GM18520 (cell line): ENCODE measurements around the gene FAAP20.

Experiments used
- ATAC-seq: cut with Tn5 transposase; IDR thresholded peaks from one replicate; pipeline ENCODE4 v1.9.1; 2021; ENCODE audit not compliant: unreplicated experiment

The FAAP20 gene

GRCh38 chr1:2230781-2231531, 36.4 kb upstream of the FAAP20 start:
- no peak for ATAC-seq

DNA sequence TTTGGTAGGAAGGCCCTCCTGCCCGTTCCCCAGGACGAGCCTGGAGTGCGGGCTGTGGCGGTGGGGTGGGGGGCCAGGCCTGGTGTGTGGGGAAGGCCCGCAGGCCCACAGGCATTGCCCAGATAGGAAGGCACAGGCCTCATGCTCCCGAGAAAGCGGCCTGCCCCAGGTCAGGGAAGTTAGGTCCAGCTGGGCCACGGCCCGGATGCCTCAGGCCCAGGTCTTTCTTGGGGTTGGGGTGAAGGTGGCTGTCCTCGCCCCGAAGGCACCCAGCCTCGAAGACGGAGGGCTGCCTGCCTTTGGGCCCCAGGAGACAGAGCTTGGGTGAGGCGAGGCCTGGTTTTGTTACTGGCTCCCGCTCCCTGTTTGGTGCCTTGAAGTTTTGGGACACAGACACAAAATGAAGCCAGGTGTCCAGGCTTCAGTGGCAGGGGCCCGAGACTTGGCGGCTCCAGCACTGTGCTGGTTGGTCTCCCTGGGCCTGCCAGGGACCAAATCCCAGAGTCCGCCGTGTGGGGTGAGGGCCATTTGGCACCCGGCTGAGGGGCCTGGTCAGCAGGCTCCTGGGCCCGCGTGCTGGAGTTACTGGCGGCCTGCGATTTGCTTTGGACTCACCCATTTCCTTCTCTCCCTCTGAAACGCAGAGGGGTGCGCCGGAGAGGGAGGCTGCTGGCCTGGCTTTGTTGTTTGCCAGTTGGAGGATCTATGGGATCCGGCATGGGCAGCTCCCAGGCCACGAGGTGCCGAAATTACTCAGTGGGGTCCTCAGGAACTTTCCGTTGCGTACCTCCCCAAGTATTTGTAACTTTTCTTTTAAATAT, 35.5 kb upstream of the FAAP20 start:
- ATAC-seq, result no peak

- ATAC-seq, result no peak
Measured at GRCh38 chr1:2229037-2229864, 34.7 kb upstream of the FAAP20 start.

GRCh38 chr1:2228694-2229036, 34.1 kb upstream of the FAAP20 start:
- no peak for ATAC-seq

- ATAC-seq, result no peak
Measured at GRCh38 chr1:2228157-2228594, 33.6 kb upstream of the FAAP20 start, which contains the start of gene SKI. TSS of gene SKI (plus strand) at chr1:2228319. CDS start at chr1:2228767, 448 bp downstream.

GRCh38 chr1:2227346-2228156, 33.0 kb upstream of the FAAP20 start:
- peak; percentile 85 for ATAC-seq

- peak; percentile 1 for ATAC-seq
Measured at GRCh38 chr1:2226525-2227345, 32.2 kb upstream of the FAAP20 start.

- ATAC-seq, result no peak
Measured at GRCh38 chr1:2224631-2225428, 30.3 kb upstream of the FAAP20 start.

DNA sequence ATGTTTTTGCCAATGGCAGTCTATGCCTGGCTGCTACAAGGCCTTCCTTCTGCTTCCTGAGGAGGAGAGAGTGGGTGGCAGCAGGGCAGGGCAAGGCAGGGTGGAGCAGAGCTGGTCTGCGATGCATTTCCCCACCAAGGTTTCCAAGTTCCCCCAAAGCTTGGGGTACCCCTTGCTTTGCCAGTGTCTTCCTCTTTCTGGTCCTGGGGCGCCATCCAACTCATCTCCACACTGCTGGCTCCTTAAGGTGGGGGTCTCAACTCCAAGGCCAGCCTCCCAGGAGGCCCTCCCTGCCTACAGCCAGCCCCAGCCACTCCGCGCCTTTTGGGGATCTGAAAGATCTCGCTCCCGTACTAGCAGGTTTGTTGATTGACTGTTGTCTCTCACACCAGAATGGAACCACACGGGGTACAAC, 29.6 kb upstream of the FAAP20 start:
- ATAC-seq, result no peak

DNA sequence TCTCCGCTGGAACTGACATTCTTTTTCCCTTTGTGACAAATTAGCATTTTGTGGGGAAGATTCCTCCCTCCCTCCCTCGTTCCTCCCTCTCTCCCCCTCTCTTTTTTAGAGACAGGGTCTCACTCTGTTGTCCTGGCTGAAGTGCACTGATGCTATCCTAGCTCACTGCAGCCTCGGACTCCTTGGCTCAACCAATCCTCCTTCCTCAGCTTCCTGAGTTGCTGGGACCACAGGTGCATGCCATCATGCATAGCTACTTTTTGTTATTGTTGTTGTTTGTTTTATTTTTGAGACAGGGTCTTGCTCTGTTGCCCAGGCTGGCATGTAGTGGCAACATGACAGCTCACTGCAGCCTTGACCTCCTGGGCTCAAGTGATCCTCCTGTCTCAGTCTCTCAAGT, 26.7 kb upstream of the FAAP20 start:
- no peak for ATAC-seq

DNA sequence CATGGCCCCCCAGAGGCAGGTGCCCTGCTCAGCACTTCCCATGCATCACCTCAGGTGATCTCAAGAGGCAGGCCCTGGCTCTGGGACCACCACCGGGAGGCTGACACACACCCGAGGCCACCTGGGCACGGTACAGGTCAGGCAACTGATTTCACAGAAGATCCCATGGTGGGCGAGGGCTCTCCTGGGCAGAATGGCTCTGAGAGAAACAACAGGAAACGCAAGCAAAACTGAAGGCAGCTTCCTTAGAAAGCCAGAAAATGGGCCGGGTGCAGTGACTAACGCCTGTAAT, 22.1 kb upstream of the FAAP20 start:
- ATAC-seq, result no peak

DNA sequence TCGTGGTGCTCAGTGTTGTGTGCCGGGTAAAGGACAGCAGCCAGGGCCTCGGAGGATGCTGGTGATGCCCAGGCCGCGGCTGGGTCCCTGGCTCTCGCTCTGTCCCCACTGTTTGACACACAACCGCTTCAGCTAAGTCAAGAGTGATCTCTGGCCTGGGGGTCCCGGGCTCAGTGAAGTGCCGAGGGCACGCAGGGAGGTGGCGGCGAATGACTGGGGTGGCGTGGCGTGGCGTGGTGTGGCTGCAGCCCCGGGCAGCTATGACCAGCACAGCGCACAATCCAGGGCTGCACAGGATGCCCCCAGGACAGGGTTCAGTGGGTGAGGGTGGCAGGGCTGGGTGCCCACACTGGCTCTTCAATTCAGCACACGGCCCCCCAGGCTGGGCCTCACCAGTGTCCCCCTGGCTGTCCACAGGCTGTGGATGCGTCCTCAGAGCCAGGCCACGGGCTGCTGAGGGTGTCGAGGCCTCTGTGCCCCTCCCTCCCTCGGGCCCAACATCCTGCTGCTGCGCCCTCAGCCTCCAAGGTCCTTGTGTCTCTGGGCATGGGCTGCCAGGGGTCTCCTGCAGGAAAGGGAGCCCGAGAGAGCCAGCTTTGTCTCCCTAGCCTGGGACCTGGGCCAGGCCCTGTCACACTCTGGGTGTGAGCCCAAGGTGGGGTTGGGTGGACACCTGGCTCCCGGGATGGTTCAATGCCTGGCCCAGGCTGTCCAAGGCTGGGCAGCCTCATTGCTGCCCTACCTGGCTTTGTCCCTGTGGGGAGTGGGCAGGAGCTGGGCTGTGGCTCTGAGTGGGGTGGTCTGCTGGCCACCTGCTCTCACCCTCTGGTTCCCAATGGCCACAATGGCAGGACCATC, 21.6 kb upstream of the FAAP20 start:
- no peak for ATAC-seq

DNA sequence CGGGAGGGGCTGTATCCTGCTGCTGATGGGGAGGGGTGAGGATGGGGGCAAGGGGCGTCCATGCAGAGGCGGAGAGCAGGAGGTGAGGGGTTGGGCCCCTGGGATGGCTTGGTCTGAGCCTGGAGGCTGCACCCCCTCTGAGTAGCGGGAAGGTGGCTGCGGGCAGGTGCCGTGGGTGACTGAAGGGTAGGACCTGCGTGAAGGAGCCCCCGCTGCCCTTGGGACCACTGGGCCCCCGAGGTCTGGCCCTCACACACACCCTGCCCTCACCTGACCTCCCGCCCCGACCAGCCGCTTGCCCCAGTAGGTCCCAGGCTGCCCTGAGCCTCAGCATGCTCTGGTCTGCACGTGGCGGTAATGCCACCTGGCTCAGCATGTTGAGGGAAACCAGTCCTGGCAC, 20.8 kb upstream of the FAAP20 start:
- no peak for ATAC-seq

- ATAC-seq, result no peak
Measured at GRCh38 chr1:2214541-2215241, 20.1 kb upstream of the FAAP20 start.

- no peak for ATAC-seq
Measured at GRCh38 chr1:2213576-2214505, 19.3 kb upstream of the FAAP20 start.
